WTC11 (cell line): Measurements from ENCODE around the gene PRKAB2. TPM values are rescaled to one million over a fixed set of nuclear protein-coding genes. Genes with fewer than 3 reads are reported as not detected.
"Not testable (repeated sequence)": the region's sequence is repeated elsewhere in the genome, so short reads cannot be mapped to it uniquely, and the experiment has no call there.

ENCODE experiments used
- ATAC-seq: fragments of 200-7000 bp; cut with Tn5 transposase; 2 replicates; pipeline ENCODE4 v1.10.0; 2021; ENCODE audit warnings: mild to moderate bottlenecking, moderate library complexity
- CTCF ChIA-PET: fragments of 300-600 bp; sonication (Branson Sonifier 250); formaldehyde crosslinking; loops from one replicate; lab custom pipeline; 2021; ENCODE audit warnings: antibody characterized with exemption; lab: Charles Lee
- POLR2A ChIA-PET: fragments of 350-600 bp; sonication (Branson Sonifier 250); formaldehyde crosslinking; loops from one replicate; lab custom pipeline; 2021; ENCODE audit warnings: antibody characterized with exemption; lab: Charles Lee
- DNase-seq: peaks from one replicate; pipeline ENCODE4 v3.0.0; 2021; ENCODE audit warnings: low spot score
- H3K27ac Mint-ChIP-seq: 2 replicates; pipeline ENCODE4 v1.8.0; 2021; ENCODE audit warnings: mixed read lengths
- H3K27me3 Mint-ChIP-seq: 2 replicates; pipeline ENCODE4 v1.8.0; 2021; ENCODE audit warnings: low read depth, mild to moderate bottlenecking, moderate library complexity, mixed read lengths
- H3K36me3 Mint-ChIP-seq: 2 replicates; pipeline ENCODE4 v1.8.0; 2021; ENCODE audit warnings: mixed read lengths
- H3K4me1 Mint-ChIP-seq: 2 replicates; pipeline ENCODE4 v1.8.0; 2022; ENCODE audit warnings: mixed read lengths
- H3K4me3 Mint-ChIP-seq: 2 replicates; pipeline ENCODE4 v1.8.0; 2021; ENCODE audit warnings: mild to moderate bottlenecking, moderate library complexity, mixed read lengths
- H3K9me3 Mint-ChIP-seq: 2 replicates; pipeline ENCODE4 v1.8.0; 2021; ENCODE audit warnings: mixed read lengths
- ATF1 ChIP-seq: sonication (generic); formaldehyde crosslinking; IDR thresholded peaks from 2 replicates; pipeline ENCODE4 v1.8.1; 2023; ENCODE audit warnings: mild to moderate bottlenecking, moderate library complexity, missing genetic modification reagents
- ATF2 ChIP-seq: sonication (generic); formaldehyde crosslinking; IDR thresholded peaks from 2 replicates; pipeline ENCODE4 v1.8.1; 2022; ENCODE audit warnings: low read depth, missing genetic modification reagents, borderline replicate concordance
- ATF3 ChIP-seq: sonication (generic); formaldehyde crosslinking; conservative IDR thresholded peaks from 2 replicates; pipeline ENCODE4 v1.8.1; 2022; ENCODE audit warnings: mild to moderate bottlenecking, missing genetic modification reagents
- EMX1 ChIP-seq: fragments of 250-450 bp; sonication (Bioruptor Pico); IDR thresholded peaks from 2 replicates; pipeline ENCODE4 v1.8.0; 2021; ENCODE audit warnings: mild to moderate bottlenecking
- ERG ChIP-seq: fragments of 250-450 bp; sonication (Bioruptor Pico); IDR thresholded peaks from 2 replicates; pipeline ENCODE4 v1.8.0; 2021; ENCODE audit warnings: mild to moderate bottlenecking
- FOXJ3 ChIP-seq: sonication (generic); formaldehyde crosslinking; IDR thresholded peaks from 2 replicates; pipeline ENCODE4 v1.9.0; 2021; ENCODE audit warnings: missing genetic modification reagents, mild to moderate bottlenecking, borderline replicate concordance
- FOXK1 ChIP-seq: sonication (generic); formaldehyde crosslinking; IDR thresholded peaks from 2 replicates; pipeline ENCODE4 v1.8.0; 2022; ENCODE audit warnings: mild to moderate bottlenecking, moderate library complexity, missing genetic modification reagents
- GTF2I ChIP-seq: fragments of 250-450 bp; sonication (Bioruptor Pico); conservative IDR thresholded peaks from 2 replicates; pipeline ENCODE4 v1.4.0; 2021; ENCODE audit warnings: mild to moderate bottlenecking
- JAZF1 ChIP-seq: fragments of 250-450 bp; sonication (Bioruptor Pico); IDR thresholded peaks from 2 replicates; pipeline ENCODE4 v1.9.0; 2021; ENCODE audit warnings: moderate library complexity, mild to moderate bottlenecking, inconsistent platforms
- MYBL2 ChIP-seq: sonication (generic); formaldehyde crosslinking; IDR thresholded peaks from 2 replicates; pipeline ENCODE4 v1.8.1; 2023; ENCODE audit warnings: mild to moderate bottlenecking, moderate library complexity, missing genetic modification reagents
- ZBTB43 ChIP-seq: sonication (generic); formaldehyde crosslinking; IDR thresholded peaks from 2 replicates; pipeline ENCODE4 v1.8.1; 2023; ENCODE audit warnings: mild to moderate bottlenecking, missing genetic modification reagents
- ZNF281 ChIP-seq: sonication (generic); formaldehyde crosslinking; IDR thresholded peaks from 2 replicates; pipeline ENCODE4 v1.8.0; 2023; ENCODE audit warnings: mild to moderate bottlenecking, missing genetic modification reagents
- ZNF416 ChIP-seq: fragments of 250-450 bp; sonication (Bioruptor Pico); IDR thresholded peaks from 2 replicates; pipeline ENCODE4 v1.9.0; 2021; ENCODE audit warnings: mild to moderate bottlenecking, inconsistent platforms
- ZSCAN18 ChIP-seq: fragments of 250-450 bp; sonication (Bioruptor Pico); IDR thresholded peaks from 2 replicates; pipeline ENCODE4 v2.1.2; 2022; ENCODE audit warnings: mild to moderate bottlenecking, moderate library complexity
- total RNA-seq: library from RNA; stranded (reverse); gene quantifications from 3 replicates; pipeline ENCODE4 v1.2.3, GENCODE V29; 2021

The PRKAB2 gene
- total RNA-seq, 1 experiment from 2014 or later: 28.3 TPM

GRCh38 chr1:147117109-147117508 is 55.2 kb downstream of the PRKAB2 start (continued):
- no peak for TF ChIP-seq ATF2 (CRISPR knock-in tag)
- no peak for TF ChIP-seq EMX1 (CRISPR knock-in tag)
- TF ChIP-seq, all 79 proteins: peak for 0

- H3K27me3 Mint-ChIP-seq: no peaks in the 10 kb centered on the region
Measured at GRCh38 chr1:147115496-147115895, 56.8 kb downstream of the PRKAB2 start.

GRCh38 chr1:147115079-147115478 is 57.2 kb downstream of the PRKAB2 start:
- H3K36me3 Mint-ChIP-seq, H3K27ac Mint-ChIP-seq, H3K9me3 Mint-ChIP-seq, ATAC-seq, DNase-seq, H3K4me1 Mint-ChIP-seq, H3K27me3 Mint-ChIP-seq, H3K4me3 Mint-ChIP-seq, POLR2A ChIA-PET, CTCF ChIA-PET: not testable (repeated sequence)

More at GRCh38 chr1:147115496-147115895, 56.8 kb downstream of the PRKAB2 start:
- Mint-ChIP-seq H3K36me3 (no peaks in the 10 kb centered on the region), H3K27ac (no peak overlapping the region), H3K4me3 (no peak overlapping the region), H3K4me1 (no peaks in the 10 kb centered on the region), H3K9me3 (peaks cover 4% of the 10 kb centered on the region; the same call in 1 of the 2 replicates)
- CTCF ChIA-PET: no interaction called here
- ATAC-seq (no peak), DNase-seq (no peak)
- no peak for TF ChIP-seq ZNF281 (CRISPR knock-in tag)
- POLR2A ChIA-PET: no interaction called here

GRCh38 chr1:147114353-147114752 is 57.9 kb downstream of the PRKAB2 start:
- H3K27ac Mint-ChIP-seq, H3K4me3 Mint-ChIP-seq, CTCF ChIA-PET: not testable (repeated sequence)

GRCh38 chr1:147111381-147112130 is 60.7 kb downstream of the PRKAB2 start:
- POLR2A ChIA-PET: no interaction called here
- CTCF ChIA-PET: no interaction called here
- TF ChIP-seq MYBL2 (CRISPR knock-in tag) (no peak), ATF3 (CRISPR knock-in tag) (no peak), FOXK1 (CRISPR knock-in tag) (no peak), ZBTB43 (CRISPR knock-in tag) (no peak), FOXJ3 (no peak), ZNF416 (CRISPR knock-in tag) (no peak), ERG (CRISPR knock-in tag) (no peak), ATF2 (CRISPR knock-in tag) (no peak), JAZF1 (CRISPR knock-in tag) (no peak), ZSCAN18 (CRISPR knock-in tag) (no peak), GTF2I (no peak), ATF1 (CRISPR knock-in tag) (no peak)

More at GRCh38 chr1:147114353-147114752, 57.9 kb downstream of the PRKAB2 start:
- DNase-seq, H3K36me3 Mint-ChIP-seq, H3K27me3 Mint-ChIP-seq, POLR2A ChIA-PET, H3K4me1 Mint-ChIP-seq, ATAC-seq, H3K9me3 Mint-ChIP-seq: not testable (repeated sequence)

More at GRCh38 chr1:147111381-147112130, 60.7 kb downstream of the PRKAB2 start:
- Mint-ChIP-seq H3K27me3 (no peaks in the 10 kb centered on the region; the same call in 1 of the 2 replicates), H3K4me1 (no peaks in the 10 kb centered on the region), H3K36me3 (no peaks in the 10 kb centered on the region), H3K27ac (no peak overlapping the region), H3K4me3 (no peak overlapping the region), H3K9me3 (no peaks in the 10 kb centered on the region)
- DNase-seq (no peak), ATAC-seq (no peak)
